GM21367 (cell line): ENCODE results near the gene LDB1.

Source experiments
- ATAC-seq: cut with Tn5 transposase; IDR thresholded peaks from one replicate; pipeline ENCODE4 v1.9.1; 2021; ENCODE audit not compliant: unreplicated experiment

Gene LDB1

DNA sequence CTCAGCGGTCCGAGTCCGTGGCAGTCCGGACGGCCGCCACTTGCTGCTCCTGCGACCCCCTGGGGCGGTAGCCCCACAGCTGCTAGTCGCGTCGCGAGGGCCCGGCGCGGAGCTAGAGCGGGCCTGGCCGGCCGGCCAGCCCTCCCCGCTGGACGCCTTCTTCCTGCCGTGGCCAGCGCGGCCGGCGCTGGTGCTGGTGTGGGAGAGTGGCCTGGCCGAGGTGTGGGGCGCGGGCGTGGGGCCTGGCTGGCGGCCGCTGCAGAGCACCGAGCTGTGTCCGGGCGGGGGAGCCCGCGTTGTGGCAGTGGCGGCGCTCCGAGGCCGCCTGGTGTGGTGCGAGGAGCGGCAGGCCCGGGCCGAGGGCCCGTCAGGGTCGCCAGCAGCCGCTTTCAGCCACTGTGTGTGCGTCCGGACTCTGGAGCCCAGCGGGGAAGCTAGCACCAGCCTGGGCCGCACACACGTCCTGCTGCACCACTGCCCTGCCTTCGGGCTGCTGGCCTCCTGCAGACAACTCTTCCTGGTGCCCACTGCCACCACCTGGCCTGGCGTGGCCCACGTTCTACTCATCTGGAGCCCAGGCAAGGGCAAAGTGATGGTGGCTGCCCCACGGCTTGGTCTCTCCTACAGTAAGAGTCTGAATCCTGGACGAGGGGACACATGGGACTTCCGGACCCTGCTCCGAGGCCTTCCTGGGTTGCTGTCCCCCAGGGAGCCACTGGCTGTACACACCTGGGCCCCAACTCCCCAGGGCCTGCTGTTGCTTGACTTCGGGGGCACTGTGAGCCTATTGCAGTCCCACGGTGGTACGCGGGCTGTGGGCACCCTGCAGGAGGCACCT is 54.4 kb downstream of the LDB1 start:
- ATAC-seq: peak; percentile 17

DNA sequence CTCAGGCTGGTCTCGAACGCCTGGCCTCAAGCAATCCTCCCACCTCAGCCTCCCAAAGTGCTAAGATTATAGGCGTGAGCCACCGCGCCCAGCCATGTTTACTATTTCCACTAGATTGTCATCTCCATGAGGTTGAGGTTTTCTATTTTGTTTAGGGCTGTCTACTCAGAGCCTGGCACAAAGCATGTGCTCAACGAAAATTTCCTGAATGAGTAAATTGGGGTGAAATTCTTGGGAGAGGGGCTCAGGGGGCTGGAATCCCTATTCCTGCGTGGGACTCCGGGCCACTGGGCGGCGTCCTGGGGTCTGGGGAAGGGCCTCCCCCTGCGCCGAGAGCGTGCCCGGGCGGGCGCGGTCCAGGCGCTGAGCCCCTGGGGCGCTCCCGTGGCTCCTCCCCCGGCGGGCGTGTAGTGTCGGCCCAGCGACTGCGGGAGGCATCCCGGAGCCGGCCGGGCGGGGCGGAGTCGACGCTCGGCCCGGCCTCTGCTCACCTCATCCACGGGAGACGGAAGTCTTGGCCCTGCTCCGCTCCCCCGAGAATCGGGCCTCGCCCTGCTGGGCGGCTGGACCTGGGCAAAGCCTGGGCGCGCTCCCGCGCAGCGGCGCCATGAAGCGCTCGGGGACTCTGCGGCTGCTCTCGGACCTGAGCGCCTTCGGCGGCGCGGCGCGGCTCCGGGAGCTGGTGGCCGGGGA is 55.2 kb downstream of the LDB1 start, which contains the start of gene HPS6:
HPS6 (plus strand) TSS at position 482 of the 693 bp plus-strand sequence; CDS start at position 608, 126 bp downstream.
- ATAC-seq: peak; percentile 78

DNA sequence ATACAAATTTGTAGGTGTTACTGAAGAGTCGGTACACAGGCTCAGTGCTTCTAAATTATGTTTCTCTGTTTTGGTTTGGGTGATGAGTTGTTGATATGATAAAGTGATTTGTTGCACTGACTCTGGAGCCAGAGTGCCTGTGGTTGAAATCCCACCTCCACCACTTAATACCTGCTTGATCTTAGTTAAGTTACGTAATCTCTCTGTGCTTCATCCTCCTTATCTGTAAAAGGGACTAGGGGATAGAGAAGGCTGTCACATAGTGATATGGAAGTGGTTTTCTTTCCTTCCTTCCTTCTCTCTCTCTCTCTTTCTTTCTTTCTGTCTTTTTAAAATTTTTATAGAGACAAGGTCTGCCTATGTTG is 55.7 kb downstream of the LDB1 start:
- ATAC-seq: no peak

DNA sequence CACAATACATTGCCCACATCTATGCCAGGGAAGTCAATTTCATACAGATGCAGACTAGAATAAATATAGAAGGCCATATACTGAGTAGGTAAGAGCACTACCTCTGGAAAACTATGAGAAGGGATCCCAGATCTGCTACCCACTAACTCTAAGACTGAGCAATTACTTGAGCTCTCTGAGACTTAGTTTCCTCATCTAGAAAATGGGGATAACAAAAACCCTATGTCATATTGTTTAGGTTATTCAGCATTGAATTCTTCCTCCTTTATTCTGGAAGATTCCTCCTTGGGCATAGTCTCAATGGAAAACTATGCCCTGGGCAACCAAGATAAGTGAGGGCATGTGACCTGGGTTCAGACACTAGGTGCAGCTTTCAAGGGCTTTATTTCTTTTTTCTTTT is 60.2 kb downstream of the LDB1 start:
- no peak for ATAC-seq
